ENCODE data around the gene B3GAT3.

DNA sequence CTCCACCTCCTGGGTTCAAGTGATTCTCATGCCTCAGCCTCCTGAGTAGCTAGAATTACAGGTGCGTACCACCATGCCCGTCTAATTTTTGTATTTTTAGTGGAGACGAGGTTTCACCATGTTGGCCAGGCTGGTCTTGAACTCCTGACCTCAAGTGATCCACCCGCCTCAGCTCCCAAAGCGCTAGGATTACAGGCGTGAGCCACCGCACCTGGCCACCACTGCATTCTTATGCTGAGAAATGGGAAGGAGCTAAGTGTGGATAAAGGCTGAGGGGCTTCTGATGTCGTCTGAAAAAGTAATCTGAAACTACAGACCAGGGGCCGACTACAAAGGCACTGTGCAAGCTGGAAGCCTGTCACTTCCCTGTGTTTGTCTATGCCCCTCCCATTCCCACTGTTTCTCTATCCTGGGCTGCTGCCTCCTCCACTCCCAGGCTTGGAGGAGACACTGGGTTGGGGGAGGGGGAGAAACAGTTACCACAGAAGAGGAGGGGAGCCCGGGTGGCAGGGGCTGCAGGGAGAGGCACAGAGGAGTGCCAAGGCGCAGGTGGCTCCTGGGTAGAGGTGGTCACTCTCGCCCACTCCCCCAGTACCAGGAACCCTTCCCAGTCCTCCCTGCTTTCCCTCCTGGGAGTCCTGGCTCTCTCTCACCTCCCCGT, 17.2 kb downstream of the B3GAT3 start:
- TF ChIP-seq, protein P1, sequence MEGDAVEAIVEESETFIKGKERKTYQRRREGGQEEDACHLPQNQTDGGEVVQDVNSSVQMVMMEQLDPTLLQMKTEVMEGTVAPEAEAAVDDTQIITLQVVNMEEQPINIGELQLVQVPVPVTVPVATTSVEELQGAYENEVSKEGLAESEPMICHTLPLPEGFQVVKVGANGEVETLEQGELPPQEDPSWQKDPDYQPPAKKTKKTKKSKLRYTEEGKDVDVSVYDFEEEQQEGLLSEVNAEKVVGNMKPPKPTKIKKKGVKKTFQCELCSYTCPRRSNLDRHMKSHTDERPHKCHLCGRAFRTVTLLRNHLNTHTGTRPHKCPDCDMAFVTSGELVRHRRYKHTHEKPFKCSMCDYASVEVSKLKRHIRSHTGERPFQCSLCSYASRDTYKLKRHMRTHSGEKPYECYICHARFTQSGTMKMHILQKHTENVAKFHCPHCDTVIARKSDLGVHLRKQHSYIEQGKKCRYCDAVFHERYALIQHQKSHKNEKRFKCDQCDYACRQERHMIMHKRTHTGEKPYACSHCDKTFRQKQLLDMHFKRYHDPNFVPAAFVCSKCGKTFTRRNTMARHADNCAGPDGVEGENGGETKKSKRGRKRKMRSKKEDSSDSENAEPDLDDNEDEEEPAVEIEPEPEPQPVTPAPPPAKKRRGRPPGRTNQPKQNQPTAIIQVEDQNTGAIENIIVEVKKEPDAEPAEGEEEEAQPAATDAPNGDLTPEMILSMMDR (IDR thresholded peaks at IDR 0.05; ENCODE audit: borderline replicate concordance, extremely low read depth, low read length, poor library complexity, severe bottlenecking): no peak
- TF ChIP-seq EZH2 (IDR thresholded peaks at IDR 0.05; ENCODE audit: borderline replicate concordance, low read depth, low read length, severe bottlenecking): no peak

Measured in DND-41 (cell line).